Lower leg skin (tissue), 4 donors: Measurements from ENCODE around the gene FOXL1. TPM values are rescaled to one million over a fixed set of nuclear protein-coding genes. Genes with fewer than 3 reads are reported as not detected.

Experiments used
- DNase-seq, 2 donors: peaks; one replicate each; pipeline ENCODE4 v3.0.0-alpha.2; 2019; ENCODE audit warnings: low spot score in 2 of 2
- H3K4me3 ChIP-seq: fragments of 200-600 bp; sonication (generic); 2 replicates; pipeline ENCODE4 v1.5.1; 2017; ENCODE audit warnings: mild to moderate bottlenecking, low read depth; ENCODE audit not compliant: poor library complexity, severe bottlenecking
- POLR2A ChIP-seq, 2 donors: fragments of 450-650 bp; IDR thresholded peaks; one replicate each; pipeline ENCODE4 v1.6.1; 2016 to 2017; ENCODE audit warnings: antibody characterized with exemption in 2 of 2, mild to moderate bottlenecking in 1 of 2, moderate library complexity in 1 of 2
- WGBS, 2 donors: methylation state at CpG; one replicate each; pipeline ENCODE4 v1.1.5; 2018; 5-methylcytosine and 5-hydroxymethylcytosine counted together
- intact Hi-C: fragments of 100-400 bp; cut with DNase I; formaldehyde crosslinking; loops from one replicate; pipeline ENCODE4 v1.15.0; 2023; ENCODE audit warnings: low total_unique reads
- total RNA-seq, 4 donors: library from RNA; depleted of rRNA; stranded (reverse); fragments of >200 nt; gene quantifications; one replicate each; pipeline ENCODE4 v1.1.0, GENCODE V29; 2016
- TF ChIP-seq, protein P1 (sequence below), 3 donors: fragments of 450-650 bp; IDR thresholded peaks; one replicate each; pipeline ENCODE4 v1.5.1; 2016; ENCODE audit warnings: antibody characterized with exemption in 3 of 3, mild to moderate bottlenecking in 3 of 3, moderate library complexity in 2 of 3

FOXL1 gene
- under 1 TPM in 2 of 4 donors, not detected in 2; 0.23 to 0.49 TPM for total RNA-seq

GRCh38 chr16:86578061-86578599 is at the start of gene FOXL1:
Gene FOXL1, plus strand, starts transcription at chr16:86578549. Its CDS starts 175 bp downstream, at chr16:86578724.
- TF ChIP-seq, protein P1, sequence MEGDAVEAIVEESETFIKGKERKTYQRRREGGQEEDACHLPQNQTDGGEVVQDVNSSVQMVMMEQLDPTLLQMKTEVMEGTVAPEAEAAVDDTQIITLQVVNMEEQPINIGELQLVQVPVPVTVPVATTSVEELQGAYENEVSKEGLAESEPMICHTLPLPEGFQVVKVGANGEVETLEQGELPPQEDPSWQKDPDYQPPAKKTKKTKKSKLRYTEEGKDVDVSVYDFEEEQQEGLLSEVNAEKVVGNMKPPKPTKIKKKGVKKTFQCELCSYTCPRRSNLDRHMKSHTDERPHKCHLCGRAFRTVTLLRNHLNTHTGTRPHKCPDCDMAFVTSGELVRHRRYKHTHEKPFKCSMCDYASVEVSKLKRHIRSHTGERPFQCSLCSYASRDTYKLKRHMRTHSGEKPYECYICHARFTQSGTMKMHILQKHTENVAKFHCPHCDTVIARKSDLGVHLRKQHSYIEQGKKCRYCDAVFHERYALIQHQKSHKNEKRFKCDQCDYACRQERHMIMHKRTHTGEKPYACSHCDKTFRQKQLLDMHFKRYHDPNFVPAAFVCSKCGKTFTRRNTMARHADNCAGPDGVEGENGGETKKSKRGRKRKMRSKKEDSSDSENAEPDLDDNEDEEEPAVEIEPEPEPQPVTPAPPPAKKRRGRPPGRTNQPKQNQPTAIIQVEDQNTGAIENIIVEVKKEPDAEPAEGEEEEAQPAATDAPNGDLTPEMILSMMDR (IDR thresholded peaks at IDR 0.05) = no peak
- TF ChIP-seq POLR2A (IDR thresholded peaks at IDR 0.05) = no peak
- DNase-seq = no peak
- 51 to 53% methylated on average over 13 of the region's 13 CpGs for WGBS, 2 donors
- intact Hi-C loops = no loop called here
- H3K4me3 ChIP-seq = no peak within 1 kb of the TSS

DNA sequence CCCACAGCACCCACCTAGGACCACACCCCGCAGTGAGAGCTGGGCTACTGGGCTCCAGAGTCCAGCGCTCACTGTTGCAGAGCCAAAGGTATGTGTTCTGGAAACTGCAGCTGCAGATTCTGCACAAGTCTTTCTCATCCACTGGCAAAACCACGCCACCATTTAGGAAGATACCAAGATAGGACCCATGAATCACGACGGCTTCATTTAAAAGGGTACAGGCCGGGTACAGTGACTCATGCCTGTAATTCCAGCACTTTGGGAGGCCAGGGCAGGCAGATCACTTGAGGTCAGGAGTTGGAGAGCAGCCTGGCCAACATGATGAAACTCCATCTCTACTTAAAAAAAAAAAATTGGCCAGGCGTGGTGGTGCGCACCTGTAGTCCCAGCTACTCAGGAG is 49.2 kb upstream of the FOXL1 start:
- DNase-seq = no peak
- intact Hi-C loops = no loop called here
- TF ChIP-seq POLR2A (IDR thresholded peaks at IDR 0.05) = no peak
- TF ChIP-seq, protein P1 (IDR thresholded peaks at IDR 0.05) = no peak
- no peak overlapping the region for H3K4me3 ChIP-seq
- 82 to 93% methylated on average over 8 of the region's 8 CpGs for WGBS, 2 donors

DNA sequence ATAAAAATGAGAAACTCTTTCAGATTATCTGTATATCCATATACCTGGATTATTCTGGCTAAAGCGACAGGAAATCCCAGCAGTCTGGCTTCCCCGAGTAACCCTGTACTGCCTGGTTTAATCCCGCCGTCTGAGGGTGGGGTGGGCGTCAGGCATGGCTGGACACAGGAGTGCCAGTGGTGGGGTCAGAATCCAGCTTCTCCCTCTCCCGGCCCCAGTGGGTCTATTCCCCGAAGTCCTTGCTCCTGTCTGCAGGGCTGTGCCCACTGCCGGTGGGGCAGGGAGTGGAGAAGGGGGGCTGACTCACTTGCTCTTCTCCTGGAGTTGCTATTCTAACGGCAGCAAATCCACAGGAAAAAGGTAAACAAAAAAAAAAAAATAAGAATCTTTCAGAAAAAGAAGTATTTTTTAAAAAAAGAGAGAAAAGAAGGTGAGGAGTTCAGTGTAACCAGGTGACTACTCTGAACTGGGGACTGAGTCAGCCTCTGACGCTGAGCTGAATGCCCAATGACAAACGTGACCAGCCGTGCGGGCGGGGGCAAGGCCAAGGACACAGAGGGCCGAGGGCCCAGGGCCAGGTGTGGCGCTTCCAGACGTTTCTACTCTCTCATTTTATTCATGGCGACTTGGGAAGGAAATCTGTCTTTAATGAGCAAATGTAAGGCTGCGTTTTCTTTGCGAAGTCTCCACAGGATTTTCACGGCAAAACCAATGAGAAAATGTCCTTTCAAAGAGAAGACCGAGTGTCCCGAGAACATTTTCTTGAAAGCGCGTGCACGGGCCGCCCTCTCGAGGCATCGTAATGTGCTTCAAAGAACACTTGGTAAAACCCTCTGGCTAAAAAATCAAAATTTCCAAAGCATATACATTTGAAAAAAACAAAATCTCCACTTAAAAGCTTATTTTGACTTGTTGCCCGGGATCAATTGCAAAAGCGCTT is 47.8 kb upstream of the FOXL1 start:
- intact Hi-C loops = no loop called here
- WGBS, 2 donors = 87 to 88% methylated on average over 31 of the region's 31 CpGs
- TF ChIP-seq, protein P1 (IDR thresholded peaks at IDR 0.05) = no peak
- TF ChIP-seq POLR2A (IDR thresholded peaks at IDR 0.05) = no peak
- H3K4me3 ChIP-seq = no peak overlapping the region
- no peak for DNase-seq

GRCh38 chr16:86531191-86531545 is 47.2 kb upstream of the FOXL1 start:
- no peak for DNase-seq
- H3K4me3 ChIP-seq = no peak overlapping the region
- TF ChIP-seq POLR2A (IDR thresholded peaks at IDR 0.05) = no peak
- TF ChIP-seq, protein P1 (IDR thresholded peaks at IDR 0.05) = no peak
- intact Hi-C loops = no loop called here
- WGBS, 2 donors = 61 to 76% methylated on average over 7 of the region's 7 CpGs

DNA sequence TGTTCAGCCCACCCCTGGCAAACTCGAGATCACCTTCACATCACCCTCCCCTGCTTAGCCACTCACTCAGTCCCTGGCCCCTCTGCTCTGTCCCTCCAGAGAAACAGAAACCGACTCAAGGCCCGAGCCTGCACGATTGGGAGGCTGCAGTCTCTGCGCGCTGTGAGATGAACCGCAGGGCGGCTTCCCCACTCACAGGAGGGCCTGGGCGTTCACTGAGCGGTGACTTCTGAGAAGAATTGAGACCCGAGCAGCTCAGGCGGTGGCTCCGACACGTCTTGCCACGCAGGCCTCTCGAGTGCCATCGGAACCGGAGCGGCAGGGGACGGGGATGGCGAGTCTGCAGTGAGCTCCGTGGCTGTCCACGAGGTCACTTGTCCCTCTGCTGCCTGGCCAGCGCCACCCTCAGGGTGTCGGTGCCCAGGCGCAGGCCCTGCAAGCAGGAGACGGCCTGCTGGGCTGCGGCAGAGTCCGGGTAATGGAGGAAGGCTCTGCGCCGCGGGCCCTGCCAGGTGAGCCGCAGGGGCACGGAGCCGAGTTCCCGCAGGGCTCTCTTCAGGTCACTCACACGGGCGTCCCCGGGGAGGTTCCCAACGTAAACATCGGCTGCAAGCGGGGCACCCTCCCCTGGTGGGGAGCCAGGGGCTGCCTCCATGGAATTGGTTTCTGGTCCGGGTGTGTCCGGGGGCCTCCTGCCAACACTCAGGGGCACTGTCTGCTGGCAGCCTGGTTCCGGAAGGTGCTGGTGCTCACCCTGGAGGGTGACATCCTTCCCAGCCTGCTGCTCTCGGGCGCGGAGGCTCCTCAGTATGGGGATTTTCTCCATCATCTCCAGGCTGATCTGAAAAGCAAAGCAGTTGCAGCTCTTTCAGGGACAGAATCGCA is 46.5 kb upstream of the FOXL1 start:
- 88 to 94% methylated on average over 19 to 46 of the region's 49 CpGs for WGBS, 2 donors
- H3K4me3 ChIP-seq = no peak overlapping the region
- TF ChIP-seq POLR2A (IDR thresholded peaks at IDR 0.05) = no peak
- TF ChIP-seq, protein P1 (IDR thresholded peaks at IDR 0.05) = no peak
- DNase-seq = no peak
- intact Hi-C loops = no loop called here
